HG03575 (cell line): ENCODE results near the gene SREK1.
A peak's percentile ranks its signal among the peaks of the same experiment; 100 is the strongest.
"Not testable (repeated sequence)": the region's sequence is repeated elsewhere in the genome, so short reads cannot be mapped to it uniquely, and the experiment has no call there.

Source experiments
- ATAC-seq: cut with Tn5 transposase; IDR thresholded peaks from one replicate; pipeline ENCODE4 v1.9.1; 2021; ENCODE audit not compliant: unreplicated experiment, insufficient number of reproducible peaks, low FRiP score; ENCODE audit errors: extremely low read depth

The SREK1 gene, protein sequence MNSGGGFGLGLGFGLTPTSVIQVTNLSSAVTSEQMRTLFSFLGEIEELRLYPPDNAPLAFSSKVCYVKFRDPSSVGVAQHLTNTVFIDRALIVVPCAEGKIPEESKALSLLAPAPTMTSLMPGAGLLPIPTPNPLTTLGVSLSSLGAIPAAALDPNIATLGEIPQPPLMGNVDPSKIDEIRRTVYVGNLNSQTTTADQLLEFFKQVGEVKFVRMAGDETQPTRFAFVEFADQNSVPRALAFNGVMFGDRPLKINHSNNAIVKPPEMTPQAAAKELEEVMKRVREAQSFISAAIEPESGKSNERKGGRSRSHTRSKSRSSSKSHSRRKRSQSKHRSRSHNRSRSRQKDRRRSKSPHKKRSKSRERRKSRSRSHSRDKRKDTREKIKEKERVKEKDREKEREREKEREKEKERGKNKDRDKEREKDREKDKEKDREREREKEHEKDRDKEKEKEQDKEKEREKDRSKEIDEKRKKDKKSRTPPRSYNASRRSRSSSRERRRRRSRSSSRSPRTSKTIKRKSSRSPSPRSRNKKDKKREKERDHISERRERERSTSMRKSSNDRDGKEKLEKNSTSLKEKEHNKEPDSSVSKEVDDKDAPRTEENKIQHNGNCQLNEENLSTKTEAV

DNA sequence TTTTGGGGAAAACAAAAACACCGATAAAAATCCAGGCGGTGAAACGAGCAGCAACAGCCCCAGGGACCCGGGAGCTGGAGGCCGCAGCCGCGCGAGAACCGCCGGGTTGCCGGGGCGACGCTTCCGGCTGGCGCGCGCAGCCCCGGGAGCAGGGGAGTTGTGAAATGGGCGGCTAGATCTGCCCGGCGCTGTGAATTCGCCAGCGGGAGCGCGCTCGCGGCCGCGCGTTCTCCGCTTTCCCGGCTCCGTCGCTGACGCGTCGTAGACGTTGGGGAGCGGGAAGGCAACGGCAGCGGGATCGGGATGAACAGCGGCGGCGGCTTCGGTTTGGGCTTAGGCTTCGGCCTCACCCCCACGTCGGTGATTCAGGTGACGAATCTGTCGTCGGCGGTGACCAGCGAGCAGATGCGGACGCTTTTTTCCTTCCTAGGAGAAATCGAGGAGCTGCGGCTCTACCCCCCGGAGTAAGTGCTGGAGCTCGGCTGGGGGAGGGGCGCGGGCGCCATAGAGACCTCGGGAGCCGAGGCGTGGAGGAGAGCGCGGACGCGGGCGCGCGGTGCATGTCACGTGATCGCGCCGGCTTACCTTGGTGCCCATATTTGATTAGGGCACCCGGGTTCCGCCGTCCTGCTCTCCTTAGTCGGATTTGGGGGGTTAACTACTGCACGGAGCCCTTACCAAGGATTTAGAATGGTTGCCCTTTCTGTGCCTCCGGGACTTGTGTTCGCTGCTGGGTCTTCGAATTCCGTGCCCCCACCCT is at the start of gene SREK1:
Gene SREK1, plus strand, starts transcription at position 227 of the 760 bp plus-strand sequence. Its CDS starts 77 bp downstream, at position 304.
- ATAC-seq, result peak; percentile 45

DNA sequence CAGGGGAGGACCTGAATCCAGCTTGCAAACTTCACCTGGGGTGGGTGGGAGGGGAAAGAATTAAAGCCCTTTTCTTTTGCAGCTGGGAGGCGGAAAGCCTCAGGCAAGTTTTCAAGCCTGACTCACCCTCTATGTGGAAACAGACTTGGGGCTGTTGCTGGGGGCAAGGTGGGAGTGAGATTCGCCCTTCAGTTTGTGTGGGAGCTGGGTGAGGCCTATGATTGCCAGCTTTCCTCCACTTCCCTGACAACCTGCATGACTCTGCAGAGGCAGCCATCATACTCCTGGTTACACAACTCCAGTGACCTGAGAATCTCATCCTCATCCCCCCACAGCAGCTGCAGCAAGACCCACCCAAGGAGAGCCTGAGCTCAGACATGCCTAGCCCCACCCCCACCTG is 43.2 kb upstream of the SREK1 start:
- no peak for ATAC-seq

DNA sequence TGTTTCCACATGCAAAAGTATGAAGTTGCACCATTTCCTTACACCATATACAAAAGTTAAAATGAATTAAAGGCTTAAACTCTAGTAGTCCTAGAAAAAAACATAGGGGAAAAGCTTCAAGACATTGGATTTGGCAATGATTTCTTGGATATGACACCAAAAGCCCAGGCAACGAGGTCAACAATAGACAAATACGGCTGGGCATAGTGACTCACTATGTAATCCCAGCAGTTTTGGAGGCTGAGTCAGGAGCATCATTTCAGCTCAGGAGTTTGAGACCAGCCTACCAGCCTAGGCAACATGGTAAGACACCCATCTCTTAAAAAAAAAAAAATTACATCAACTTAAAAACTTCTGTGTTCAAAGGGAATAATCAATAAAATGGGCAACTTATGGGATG is 30.9 kb upstream of the SREK1 start:
- ATAC-seq, result no peak

DNA sequence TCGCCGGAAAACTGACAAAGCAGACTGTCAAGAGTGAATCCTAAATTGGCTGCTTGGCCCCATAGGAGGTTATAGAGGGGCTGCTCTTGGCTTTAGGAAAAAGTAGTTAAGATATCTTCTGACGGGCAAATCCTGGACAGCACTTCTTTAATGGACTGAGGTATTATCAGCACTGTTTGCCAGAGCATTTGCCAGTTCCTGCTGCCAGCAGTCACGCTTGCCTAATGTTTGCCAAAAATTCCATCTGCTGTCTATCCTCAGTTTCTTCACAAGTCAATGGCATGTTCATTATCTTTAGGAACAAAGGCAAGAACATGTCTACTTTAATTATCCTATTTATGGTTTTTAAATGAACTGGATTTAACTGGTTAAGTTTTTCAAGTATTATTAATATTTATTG is 25.8 kb upstream of the SREK1 start:
- ATAC-seq, result no peak

DNA sequence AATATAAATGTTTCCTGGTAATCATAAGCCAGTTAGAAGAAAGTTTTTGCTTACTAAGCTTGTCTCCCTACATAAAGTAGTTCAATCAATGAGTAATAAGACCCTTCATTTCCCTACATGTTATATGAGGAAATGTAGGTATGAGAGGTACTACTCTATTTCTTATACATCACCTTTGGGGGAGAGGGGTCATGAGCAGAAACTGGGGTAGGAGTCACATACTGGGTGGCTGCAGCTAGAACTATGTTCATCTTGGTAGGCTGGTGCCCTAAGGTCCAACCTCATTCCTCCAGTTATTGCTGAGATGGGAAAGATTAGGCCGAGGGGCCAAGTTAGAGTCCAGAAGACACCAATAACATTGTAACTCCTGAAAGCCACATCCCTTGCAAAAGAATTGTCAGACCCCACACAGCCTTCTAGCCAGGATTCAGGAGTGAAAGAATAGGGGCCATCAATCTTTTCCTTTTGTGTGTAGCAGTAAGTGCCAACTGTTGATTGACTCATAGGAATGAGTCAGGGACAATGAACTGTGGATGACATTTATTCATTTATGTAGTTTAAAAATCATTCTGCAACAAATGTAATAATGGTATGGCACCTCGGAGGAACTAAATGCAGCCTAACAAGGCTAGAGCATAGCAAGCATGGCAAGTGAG is 21.6 kb upstream of the SREK1 start:
- ATAC-seq, result no peak

DNA sequence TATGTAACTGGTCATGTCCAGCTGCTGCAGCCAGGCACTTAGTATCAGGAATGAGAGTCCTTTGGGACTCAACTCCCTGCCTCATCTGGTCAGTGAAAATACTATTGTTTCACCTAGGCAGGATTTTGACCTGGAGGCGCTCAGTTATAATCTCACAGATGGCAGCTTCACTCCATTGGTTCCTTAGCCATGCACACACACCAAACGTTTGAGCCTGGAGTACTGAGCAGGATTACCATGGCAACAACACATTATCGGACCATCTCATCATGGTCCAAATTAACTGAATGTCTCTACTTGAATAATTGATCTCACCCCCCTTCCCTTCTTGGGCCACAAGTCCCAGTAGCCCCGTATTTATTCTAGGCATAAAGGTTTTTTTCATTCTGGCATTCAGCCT is 15.0 kb upstream of the SREK1 start:
- no peak for ATAC-seq

DNA sequence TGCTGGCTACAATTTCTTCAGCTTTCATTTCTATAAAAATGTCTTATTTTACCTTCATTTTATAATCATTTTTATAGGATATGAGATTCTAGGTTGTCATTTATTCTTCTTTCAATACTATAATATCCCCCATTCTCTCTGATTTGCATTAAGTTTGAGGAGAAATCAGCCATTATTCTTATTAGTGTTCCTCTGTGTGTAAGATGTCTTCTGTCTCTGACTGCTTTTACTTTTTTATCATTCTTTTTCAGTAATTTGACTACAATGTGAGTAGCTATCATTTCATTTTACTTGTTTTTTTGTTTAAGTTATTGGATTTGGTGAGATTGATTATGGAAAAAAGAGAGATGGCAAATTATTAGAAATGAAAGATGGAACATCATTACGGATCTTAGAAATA is 13.6 kb upstream of the SREK1 start:
- no peak for ATAC-seq

DNA sequence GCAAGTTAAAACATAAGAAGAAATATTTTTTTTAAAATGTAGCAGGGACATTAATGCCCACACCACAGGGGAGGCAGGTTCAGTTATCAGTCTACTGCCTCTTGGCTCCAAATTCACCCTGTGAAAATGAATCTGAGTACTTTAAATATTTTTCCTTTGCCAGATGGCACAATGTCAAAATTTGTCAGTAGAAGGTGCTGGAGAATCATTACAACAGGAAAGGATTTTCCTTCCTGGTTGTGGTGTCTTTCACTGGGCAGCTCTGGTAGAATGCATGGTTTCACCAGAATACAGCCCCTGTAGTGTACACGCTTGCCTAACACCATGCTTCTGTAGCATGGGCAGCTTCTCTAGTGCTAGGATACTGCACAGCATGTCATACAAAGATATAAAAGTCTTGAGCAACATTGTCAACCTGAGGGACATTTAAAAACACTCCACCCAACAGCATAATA is 9.7 kb upstream of the SREK1 start:
- ATAC-seq, result no peak

DNA sequence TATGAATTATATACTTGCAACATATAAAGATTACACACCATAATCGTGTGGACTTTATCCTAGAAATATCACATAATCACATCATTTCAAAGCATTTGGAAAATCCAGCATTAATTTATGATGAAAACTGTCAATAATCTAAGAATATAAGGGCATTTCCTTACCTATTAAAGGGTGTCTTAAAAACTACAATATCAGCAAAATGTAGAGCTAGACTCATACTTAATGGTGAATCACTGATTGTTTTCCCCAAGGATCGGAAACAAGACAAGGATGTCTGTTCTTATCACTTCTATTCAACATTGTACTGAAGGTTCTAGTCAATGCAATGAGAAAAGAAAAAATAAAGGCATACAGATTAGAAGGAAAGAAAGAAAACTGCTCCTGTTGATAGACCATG is 8.0 kb upstream of the SREK1 start:
- ATAC-seq, result no peak

DNA sequence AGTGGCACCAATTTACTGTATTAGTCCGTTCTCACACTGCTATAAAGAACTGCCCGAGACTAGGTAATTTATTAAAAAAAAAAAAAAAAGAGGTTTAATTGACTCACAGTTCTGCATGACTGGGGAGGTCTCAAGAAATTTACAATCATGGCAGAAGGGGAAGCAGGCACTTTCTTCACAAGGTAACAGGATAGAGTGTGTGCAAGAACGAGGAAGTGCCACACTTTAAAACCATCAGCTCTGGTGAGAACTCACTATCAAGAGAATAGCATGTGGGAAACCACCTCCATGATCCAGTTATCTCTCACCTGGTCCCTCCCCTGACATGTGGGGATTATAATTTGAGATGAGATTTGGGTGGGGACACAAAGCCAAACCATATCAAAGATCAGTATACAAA is 7.2 kb upstream of the SREK1 start:
- ATAC-seq, result not testable (repeated sequence)

DNA sequence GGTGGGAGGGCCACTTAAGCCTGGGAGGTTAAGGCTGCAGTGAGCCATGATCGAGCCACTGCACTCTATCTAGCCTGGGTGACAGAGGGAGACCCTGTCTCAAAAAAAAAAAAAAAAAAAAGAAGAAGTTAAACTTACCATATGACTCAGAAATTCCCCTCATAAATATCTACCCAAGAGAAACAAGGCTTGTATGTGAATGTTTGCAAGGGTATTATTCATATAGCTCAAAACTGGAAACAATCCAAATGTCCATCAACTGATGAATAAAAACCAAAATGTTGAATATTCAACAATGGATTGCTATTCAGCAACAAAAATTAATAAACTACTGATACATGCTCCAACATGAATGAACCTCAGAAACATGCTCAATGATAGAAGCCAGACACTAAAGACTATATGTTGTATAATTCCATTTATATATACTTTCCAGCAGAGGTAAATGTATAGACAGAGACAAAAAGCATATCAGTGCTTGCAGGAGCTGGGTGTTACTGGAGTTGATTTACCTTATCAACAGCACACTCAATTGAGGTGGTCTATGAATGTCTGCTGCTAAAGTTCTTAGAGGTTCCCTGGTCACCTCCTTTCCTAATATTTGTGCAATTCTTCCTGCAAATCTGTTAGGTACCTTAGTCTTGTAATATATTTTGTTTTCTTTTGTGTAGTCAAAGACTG is 5.3 kb upstream of the SREK1 start:
- ATAC-seq, result no peak

DNA sequence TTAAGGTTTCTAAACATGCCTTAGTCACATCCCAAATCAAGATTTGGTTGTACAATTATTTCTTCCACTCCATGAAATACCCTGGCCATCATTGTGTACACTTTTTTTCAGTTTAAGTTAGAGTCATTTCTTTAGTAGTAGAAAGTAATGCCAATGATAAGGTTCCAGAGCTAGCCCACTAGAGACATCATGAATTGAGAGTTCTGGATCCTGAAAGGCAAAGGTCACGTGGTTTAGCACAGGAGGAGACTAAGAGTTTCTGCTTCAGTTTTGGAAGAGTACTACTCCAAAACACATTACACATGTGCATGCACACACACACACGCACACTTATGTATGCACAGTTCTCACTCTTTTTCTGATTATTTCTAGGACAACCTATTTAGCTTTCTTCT is 4.8 kb upstream of the SREK1 start:
- no peak for ATAC-seq

DNA sequence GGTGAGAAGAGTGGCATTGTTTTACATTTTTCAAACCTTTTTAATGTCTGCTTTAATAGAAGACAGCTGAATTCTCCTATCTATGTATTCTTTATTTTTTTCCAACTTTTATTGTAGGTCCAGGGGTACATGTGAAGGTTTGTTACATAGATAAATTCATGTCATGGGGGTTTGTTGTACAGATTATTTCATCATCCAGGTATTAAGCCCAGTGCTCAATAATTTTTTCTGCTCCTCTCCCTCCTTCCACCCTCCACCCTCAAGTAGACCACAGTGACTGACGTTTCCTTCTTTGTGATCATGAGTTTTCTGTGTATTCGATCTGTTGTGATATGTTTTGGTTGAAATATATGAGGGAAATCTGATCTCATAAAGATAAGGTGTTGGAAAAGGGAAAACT is 1.7 kb upstream of the SREK1 start:
- no peak for ATAC-seq

DNA sequence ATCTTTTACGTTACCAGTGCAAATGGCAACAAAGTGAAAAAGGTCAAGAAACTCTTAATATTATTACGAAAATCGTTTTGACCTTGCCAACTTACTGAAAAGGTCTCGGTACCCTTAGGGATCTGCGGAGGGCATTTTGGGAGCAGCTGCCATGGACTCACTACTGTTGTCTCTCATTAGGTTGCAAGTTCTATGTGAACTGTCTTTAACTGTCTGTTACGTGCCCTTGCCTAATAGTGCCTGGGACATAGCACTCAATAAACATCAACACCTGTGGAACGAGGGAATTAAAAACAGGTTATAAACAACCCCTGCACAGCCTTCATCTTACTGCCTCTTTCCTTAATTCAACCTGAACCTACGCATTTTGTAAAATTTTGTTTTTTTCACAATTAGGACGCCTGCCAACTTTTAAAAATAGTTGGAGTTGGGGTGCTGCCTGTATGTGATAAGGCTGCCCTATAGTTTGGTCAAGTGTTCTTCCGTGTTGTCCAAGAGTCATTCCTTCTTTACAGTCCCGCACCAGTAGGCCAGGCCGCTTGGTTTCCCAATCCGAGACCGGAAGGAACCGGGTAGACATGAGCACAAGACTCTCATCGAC is 527 bp upstream of the SREK1 start:
- ATAC-seq, result no peak

DNA sequence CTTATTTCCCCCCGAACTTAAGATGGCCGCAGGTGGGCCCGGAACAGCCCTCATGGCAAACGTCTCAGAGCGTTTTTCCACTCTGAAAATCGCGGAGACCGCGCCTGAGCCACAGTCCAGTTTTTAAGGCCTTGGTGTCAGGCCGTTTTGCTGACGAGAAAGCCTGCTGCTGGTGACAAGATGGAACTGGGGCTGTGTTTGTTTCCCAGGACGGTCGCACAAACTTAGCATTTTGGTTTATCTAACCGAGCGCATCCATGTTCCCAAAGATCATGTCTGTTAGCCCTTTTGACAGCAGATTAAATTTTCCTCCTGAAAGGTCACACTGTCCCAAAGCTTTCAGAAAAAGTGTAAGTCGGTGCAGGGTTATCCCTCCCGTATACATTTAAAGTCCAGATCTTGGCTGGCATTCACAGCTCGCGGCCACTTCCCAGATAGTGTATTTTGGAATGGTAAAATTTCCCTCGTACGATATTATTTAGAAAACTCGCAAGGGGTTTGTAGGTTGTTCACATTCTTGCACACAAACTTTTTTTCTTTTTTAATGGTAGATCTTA is 812 bp downstream of the SREK1 start:
- ATAC-seq, result peak; percentile 12

DNA sequence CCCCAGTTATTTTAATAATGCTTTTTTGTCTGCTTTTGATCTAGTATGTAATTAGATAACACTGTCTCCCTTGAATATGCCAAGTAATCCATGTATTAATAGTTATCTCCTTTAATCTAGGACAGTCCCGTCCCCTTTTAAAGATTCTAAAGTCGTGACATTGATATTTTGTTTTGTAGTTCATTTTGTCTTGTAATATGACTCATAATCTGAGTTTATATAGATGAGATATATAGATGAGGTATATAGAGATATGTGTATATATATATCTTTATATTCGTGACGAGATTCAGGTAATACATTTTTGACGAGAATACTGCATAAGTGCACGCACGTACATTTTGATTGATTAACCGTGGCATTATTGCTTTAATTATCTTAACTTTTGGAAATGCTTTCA is 1.6 kb downstream of the SREK1 start:
- no peak for ATAC-seq

DNA sequence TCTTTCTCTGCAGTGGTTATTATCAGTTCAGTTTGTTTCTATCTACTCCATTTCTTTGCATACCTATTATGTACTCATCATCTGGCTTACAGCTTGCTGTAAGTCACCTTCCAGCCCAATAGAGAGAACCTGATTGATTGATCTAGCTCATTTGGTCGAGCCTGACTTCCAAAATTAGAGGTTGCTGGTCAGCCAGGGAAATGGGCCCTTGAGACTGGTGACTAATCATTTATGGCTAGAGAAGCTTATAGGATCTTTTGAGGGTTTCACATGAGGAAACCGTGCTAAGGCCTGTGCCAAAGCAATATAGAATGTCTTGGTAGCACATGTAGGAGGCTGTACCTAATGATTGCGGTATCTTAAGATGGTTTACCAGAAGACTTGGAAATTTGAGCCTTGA is 5.8 kb downstream of the SREK1 start:
- ATAC-seq, result no peak

DNA sequence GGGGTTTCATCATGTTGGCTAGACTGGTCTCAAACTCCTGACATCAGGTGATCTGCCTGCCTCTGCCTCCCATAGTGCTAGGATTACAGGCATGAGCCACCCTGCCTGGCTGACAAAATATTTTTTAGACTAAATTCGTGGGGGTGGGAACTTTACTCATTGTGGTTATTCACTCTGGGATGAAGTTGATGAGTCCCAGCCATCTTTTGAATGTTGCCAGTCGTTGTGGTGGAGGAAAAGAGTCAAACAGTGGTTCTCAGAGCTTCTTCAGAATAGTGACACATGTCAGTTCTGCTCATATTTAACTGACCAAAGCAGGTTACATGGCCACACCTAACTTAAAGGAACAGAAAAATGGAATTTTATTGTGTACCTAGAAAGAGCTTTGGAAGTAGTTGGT is 6.9 kb downstream of the SREK1 start:
- ATAC-seq, result no peak
